ENCODE results near the gene TXNDC8. TPM values are rescaled to one million over a fixed set of nuclear protein-coding genes. Genes with fewer than 3 reads are reported as not detected.

TXNDC8 gene
- total and polyA plus RNA-seq, 2 of the 13 experiments (the other 11 are each of a cell fraction or from before 2014, with no cell fraction given) = not detected

- TF ChIP-seq ZNF407 (CRISPR knock-in tag; IDR thresholded peaks at IDR 0.05; ENCODE audit: not compliant biosample characterization) (no peak), ZNF766 (CRISPR knock-in tag; IDR thresholded peaks at IDR 0.05; ENCODE audit: borderline replicate concordance) (no peak), SMC3 (IDR thresholded peaks at IDR 0.05; ENCODE audit: low read length) (no peak), TEAD3 (CRISPR knock-in tag; optimal IDR thresholded peaks at IDR 0.05; ENCODE audit: borderline replicate concordance) (no peak), GATA4 (IDR thresholded peaks at IDR 0.05; ENCODE audit: borderline replicate concordance, low read depth) (no peak), ZNF598 (CRISPR knock-in tag; IDR thresholded peaks at IDR 0.05; ENCODE audit: borderline replicate concordance) (no peak), JDP2 (CRISPR knock-in tag; IDR thresholded peaks at IDR 0.05; ENCODE audit: borderline replicate concordance) (no peak), MTERF4 (CRISPR knock-in tag; IDR thresholded peaks at IDR 0.05) (no peak), ZNF337 (CRISPR knock-in tag; IDR thresholded peaks at IDR 0.05; ENCODE audit: borderline replicate concordance, low read depth) (no peak), ZNF335 (CRISPR knock-in tag; IDR thresholded peaks at IDR 0.05) (no peak)
These were observed 13.4 kb upstream of the TXNDC8 start (continued) for GRCh38 chr9:110351009-110351467.

All from HepG2 (cell line).